OCI-M2 (cell line): Measurements from ENCODE around the gene CDKL1.
"Not testable (repeated sequence)": the region's sequence is repeated elsewhere in the genome, so short reads cannot be mapped to it uniquely, and the experiment has no call there.

ENCODE experiments used
- DNase-seq: peaks from one replicate; lab custom pipeline; 2025; ENCODE audit not compliant: unreplicated experiment; lab: John Stamatoyannopoulos, UW

CDKL1 gene

GRCh38 chr14:50388256-50388931 is 8.3 kb downstream of the CDKL1 start:
- no peak for DNase-seq

GRCh38 chr14:50387548-50387947 is 9.1 kb downstream of the CDKL1 start:
- no peak for DNase-seq

- DNase-seq = no peak
These were observed 13.0 kb downstream of the CDKL1 start for GRCh38 chr14:50383618-50384225.

- no peak for DNase-seq
These were observed 14.8 kb downstream of the CDKL1 start for GRCh38 chr14:50381823-50382287.

GRCh38 chr14:50381008-50381407 is 15.7 kb downstream of the CDKL1 start:
- no peak for DNase-seq

DNA sequence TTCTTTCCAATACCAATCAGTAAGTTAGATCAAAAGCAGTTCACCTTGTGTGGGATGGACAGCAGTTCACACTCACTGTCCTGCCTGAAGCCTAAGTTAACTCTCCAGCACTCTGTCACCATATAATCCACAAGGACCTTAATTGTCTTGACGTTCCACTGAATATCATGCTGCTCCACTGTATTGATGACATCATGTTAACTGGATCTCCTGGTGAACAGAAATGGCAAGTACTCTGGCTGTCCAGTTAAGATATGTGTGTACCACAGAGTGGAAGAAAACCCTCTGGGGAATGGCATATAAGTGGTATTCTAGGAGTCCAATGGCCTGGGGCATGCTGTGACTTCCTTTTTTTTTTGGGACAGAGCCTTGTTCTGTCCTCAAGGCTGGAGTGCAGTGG is 16.2 kb downstream of the CDKL1 start:
- no peak for DNase-seq

DNA sequence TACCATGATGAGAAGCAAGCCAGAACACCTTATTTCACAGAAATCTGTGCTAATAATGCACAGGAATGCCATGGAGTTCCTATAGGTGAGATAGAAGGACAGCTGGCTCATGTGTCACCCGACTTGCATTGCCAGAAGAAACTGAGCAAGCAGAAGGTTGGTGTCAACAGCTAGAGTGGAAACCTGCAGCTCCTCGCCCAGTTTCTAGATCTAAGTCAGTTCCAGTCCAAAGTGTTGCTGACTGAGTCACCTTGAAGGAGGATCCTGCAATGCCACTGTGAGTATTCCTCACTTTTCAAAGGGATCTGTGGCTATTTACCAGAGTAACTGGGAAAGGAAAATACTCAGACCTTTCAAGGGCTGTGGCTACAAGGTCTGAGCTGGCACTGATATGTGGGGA is 17.1 kb downstream of the CDKL1 start:
- no peak for DNase-seq

DNA sequence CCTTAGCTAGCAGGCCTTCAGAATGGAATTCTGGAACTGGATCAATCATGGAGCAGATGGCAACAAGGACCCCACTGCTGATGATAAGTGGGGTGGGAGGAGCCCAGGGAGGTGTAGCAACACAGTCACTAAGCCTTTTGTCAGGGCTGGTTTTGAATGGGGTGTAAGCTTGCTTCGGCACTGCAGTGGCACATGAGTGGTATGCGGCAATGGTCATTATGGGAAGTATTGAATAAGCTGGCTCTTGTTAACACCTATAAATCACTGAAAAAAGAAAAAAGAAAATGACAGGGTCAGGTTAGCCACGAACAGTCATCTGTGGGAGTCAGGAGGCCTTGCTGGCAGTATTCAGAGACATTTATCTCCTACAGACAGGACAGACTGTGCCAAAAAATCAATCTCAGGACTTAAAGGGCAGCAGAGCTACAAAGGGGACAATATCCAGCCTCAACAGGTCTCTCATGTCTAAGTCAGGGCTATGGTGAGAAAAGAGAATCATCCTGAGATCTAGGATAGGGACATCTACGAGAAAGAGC is 19.1 kb downstream of the CDKL1 start:
- DNase-seq = no peak

- DNase-seq = no peak
These were observed 20.9 kb downstream of the CDKL1 start for GRCh38 chr14:50375760-50376159.

- no peak for DNase-seq
These were observed 22.7 kb downstream of the CDKL1 start for GRCh38 chr14:50373959-50374358.

- no peak for DNase-seq
These were observed 25.1 kb downstream of the CDKL1 start for GRCh38 chr14:50371546-50371945.

GRCh38 chr14:50366589-50366988 is 30.1 kb downstream of the CDKL1 start:
- no peak for DNase-seq

GRCh38 chr14:50366115-50366514 is 30.6 kb downstream of the CDKL1 start:
- no peak for DNase-seq

DNA sequence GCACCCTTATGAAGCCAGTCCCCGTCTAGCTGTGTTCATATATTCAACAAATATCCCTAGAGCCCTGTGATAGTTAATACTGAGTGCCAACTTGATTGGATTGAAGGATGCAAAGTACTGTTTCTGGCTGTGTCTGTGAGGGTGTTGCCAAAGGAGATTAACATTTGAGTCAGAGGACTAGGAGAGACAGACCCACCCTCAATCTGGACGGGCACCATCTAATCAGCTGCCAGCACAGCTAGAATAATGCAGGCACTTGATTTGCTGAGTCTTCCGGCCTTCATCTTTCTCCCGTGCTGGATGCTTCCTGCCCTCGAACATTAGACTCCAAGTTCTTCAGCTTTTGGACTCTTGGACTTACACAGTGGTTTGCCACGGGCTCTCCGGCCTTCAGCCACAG is 31.1 kb downstream of the CDKL1 start:
- not testable (repeated sequence) for DNase-seq

DNA sequence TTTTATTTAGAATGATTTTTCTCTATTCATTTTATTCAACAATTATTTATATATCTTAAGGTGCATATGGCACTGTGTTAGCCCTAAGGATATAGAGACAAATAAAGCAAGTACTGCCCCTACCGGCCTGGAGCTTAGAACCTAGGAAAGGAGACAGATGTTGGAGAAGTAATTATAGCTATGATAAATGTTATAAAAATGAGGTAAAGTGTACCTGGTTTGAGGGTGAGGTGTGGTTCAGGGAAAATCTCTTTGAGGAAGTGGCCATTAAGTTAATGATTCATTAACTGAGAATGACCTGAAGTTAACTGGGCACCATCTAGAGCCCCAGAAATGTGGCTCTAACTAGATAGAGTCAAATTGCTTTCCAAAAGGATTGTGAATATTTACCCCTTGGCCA is 31.9 kb downstream of the CDKL1 start:
- DNase-seq = no peak

DNA sequence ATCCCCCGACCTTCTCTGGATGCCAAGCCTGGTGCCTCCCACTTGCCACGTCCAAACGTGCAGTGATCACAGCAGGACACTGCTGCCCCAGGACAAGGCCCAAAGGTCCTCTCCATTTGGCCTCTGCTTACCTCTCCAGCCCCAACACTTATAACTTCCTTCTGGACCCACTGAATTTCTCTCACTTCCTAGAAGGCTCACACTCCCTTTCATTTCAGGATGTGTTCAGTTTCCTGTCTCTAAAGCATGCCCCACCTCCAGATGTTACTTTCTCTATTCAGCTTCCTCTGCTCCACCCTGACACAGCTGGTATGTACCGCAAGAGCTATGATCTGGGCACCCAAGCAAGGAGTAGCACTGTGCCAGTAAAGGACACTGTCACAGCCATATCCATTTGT is 33.0 kb downstream of the CDKL1 start:
- no peak for DNase-seq

GRCh38 chr14:50362764-50363713 is 33.6 kb downstream of the CDKL1 start:
- no peak for DNase-seq

GRCh38 chr14:50361473-50362403 is 34.9 kb downstream of the CDKL1 start:
- not testable (repeated sequence) for DNase-seq

GRCh38 chr14:50360851-50361250 is 35.8 kb downstream of the CDKL1 start:
- no peak for DNase-seq

- no peak for DNase-seq
These were observed 36.6 kb downstream of the CDKL1 start for GRCh38 chr14:50360093-50360492.
